Activated CD8-positive, alpha-beta memory T cell treated with anti-CD3 and anti-CD28 coated beads, Interleukin-2, amount 50 U/mL, for 4 hours (primary cell): ENCODE measurements around the gene CREB5.
"Not testable (repeated sequence)": the region's sequence is repeated elsewhere in the genome, so short reads cannot be mapped to it uniquely, and the experiment has no call there.

Source experiments
- DNase-seq: peaks from one replicate; pipeline ENCODE4 v3.0.0-alpha.2; 2020

The CREB5 gene

DNA sequence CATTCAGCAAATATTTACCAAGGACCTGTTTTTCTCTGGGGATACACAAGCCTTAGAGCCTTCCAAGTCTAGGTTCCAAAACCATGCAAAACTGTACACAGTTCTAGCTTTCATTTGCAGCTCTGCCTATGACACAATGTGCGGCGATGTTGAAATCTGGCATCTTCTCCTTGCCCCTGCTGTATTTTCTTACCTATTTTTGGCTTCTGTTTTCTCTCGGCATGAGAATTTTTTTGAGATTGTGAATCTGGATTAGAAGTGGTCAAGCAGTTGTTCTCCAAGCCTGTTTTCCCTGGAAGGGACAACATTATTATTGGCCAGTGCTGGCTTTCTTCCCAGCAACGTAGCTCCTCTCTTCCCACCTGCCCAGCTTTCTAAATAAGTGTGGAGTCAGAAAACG lies 176.3 kb downstream of the CREB5 start:
- DNase-seq: no peak

DNA sequence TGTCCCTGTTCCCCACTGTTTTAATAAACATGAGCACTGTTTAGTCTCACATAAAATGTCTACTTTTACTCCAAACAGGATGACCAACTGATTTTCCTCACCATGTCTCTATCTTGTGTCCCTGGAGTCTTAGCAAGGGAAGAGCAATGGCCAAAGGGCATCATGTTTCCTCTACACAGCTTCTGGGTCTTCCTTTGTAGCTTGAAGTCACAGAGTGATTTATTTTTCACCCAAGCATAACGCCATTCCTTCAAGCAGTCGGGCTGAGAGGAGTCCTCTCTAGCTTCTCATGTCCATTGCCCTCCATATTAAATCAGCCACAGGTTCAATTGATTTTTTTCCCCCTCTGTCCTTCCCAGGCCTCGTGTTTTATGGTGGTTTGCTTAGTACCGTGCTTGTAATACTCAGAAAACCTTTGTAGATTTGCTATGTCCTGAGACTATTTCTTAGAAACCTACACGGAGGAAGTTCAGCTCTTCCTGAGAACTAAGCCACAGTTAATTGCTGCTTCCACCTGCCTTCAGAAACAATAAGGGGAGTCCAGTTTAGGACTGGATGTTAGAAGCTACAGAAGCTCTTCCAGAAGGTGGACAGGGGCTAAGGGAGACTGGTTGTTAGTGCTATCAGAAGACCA lies 178.8 kb downstream of the CREB5 start:
- no peak for DNase-seq

DNA sequence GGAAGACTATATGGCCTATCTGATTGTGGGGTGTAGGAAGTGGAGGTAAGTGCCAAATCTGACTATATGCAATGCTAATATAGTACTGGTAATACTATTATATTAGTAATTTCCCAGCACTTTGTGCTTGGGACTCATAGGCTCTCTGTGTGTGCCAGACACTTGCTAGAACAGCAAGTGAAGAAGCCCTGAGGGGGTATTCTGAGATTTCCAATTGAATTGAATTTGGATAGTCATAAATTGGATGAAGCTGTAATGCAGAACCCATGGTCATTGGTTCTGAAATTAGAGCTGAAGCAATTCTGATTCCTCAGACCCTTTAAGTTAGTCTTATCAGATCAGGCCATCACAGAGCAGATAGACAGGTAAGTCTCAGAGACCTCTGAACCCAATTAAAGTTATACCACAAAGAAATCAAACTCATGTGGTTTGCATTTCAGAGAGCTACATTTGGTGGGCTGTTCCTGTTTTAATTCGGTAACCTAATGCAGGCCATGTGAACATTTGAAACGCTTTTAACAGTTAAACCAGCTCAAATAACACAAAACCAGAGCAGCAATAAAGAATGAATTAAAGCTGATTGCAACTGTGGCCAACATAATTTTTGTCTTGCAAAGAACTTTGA lies 179.5 kb downstream of the CREB5 start:
- DNase-seq: no peak

DNA sequence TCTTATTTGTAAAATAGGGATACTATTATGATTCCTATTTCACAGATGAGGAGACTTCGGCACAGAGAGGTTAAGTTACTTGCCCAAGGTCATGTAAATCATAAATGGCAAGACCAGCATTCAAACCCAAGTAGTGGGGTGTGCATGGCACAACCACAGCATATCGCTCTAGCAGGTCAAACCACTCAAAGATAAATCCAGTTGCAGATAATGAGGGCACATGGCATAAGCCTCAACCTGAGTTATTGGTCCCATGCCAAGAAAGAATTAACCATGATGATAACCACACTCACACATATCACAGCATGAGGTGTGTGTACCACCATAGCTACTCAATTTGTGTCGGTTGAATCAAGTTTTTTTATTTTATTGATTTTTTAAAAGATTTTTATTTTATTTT lies 180.5 kb downstream of the CREB5 start:
- no peak for DNase-seq

DNA sequence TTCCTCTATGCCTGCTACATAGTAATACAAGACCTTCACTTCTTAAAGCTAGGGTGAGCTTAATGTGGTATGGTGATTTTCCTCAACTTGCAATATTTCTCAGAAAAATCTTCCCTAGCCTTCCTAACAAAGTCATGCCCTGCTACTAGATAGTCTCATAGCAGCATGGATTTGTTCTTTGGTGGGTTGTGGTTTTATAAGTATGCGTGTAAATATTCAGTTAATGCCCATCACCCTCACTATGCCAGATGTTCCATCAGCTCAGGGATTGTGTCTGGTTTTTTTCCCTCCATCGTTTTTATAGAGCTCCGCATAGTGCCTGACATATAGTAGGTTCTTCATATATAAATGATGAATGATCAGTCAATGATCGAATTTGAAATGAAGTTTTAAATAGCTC lies 182.8 kb downstream of the CREB5 start:
- DNase-seq: no peak

DNA sequence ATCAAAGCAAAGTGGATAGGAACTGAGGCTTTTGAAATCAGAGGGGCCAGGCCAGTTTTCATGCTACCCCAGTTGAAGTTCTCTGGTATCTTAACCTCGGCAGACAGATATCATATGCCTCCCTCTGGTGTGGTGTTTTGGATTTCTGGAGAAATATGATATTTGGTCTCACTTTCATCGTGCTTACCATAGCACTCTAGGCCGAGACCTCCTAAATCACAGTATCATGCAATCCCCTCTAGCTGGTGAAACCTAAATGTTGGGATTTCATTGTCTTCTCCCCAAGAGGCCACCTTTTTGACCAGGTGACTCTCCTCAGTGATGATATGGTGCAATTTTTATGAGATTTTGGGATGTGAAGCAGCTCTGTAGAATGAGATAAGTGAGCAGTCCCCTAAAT lies 183.5 kb downstream of the CREB5 start:
- DNase-seq: no peak

DNA sequence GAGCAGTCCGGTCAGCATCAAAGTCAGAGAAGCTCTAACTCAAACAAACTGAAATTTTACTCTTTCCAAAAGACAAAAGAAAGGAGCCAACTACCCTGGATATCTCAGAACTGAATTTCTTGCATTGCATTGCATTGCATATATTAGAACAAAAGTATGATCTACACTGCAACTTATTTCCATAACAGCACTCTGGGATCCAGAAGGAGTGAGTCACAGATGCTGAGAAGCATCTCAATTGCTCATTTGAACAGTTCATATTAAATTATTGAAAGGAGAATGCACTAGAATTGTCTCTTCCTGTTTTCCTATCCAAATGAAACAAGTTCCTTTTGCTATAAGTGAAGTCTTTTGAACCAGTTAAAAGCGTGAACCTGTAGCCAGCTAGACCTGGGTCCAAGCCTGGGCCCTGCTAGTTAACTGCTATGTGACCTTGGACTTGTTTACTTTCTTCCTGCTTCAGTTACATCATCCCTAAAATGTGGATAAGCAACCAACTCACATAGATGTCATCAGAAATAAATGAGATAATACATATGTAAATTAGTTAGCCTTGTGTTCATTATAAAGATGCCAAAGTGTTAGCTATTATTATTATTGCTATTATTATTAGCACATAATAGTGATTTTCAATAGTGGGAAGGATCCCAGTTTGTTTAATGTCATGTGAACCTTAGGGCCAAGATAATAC lies 184.1 kb downstream of the CREB5 start:
- DNase-seq: no peak

DNA sequence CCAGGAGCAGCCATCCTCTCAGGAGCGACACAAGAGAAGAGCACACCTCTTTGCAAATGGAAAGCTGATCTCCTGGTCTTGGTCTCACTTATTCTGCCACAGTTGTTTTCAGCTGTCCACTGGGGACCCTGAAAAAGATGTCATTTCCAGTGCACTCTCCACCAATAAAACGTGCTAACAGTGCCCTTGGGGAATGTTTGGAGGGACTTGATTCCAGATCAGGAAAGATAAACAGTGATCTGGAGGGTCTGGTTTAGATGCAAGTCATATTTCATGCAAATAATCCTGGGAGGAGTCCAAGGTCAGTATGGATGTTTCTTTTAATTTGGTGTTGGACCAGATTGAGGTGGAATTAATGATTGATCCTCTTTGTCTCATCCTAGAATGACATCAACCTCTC lies 185.0 kb downstream of the CREB5 start:
- no peak for DNase-seq

DNA sequence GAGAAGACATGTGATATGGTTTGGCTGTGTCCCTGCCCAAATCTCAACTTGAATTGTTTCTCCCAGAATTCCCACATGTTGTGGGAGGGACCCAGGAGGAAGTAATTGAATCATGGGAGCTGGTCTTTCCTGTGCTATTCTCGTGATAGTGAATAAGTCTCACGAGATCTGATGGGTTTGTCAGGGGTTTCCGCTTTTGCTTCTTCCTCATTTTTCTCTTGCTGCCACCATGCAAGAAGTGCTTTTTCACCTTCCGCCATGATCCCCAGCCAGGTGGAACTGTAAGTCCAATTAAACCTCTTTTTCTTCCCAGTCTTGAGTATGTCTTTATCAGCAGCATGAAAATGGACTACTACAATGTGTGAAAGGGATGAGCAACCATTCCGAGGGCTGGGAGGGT lies 185.7 kb downstream of the CREB5 start:
- DNase-seq: not testable (repeated sequence)

DNA sequence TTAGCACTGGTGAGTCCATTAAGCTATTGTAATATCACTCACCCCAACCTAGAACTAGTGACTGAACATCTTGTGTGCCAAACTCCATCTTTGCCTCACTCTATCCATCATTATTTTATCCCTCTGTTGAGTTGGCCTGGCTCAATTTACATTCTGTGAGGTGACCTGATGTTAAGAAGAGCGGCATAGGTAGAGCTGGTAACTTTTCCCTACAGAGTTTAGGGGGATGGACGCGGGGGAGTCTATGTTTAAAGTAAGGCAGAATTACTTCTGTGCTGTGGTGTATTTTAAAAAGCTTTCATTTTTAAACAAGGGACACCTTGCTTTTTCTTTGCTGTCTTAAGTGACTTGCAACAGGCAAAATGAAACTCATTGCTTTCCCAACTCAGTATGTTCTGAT lies 186.3 kb downstream of the CREB5 start:
- DNase-seq: no peak

DNA sequence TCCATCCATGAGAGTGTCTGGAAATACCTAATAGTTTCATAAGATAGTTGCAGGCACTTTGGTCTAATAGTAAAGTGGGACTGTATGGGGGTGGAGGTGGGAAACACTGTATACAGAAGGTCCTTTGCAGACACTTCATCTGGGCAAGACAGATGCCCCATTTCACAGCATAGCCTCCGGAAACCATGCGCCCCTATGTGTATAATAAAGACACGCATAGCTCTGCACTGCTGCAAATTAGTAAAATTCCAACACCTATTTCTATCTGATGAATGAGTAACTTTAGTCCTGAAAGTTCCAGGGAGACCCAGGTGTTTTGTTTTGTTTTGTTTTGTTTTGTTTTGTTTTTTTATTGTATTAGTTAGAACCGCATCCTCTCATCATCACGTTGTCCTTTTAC lies 187.1 kb downstream of the CREB5 start:
- DNase-seq: no peak

DNA sequence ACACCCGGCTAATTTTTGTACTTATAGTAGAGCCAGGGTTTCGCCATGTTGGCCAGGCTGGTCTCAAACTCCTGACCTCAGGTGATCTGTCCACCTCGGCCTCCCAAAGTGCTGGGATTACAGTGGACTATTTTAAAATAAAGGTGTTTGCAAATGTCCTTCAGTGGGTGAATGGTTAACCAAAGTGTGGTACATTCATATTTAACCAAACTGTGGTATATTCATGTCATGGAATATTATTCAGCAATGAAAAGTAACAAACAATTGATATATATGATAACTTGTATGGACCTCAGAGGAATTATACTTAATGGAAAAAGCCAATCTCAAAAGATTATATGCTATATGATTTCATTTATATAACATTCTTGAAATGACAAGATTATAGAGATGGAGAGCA lies 190.0 kb downstream of the CREB5 start:
- DNase-seq: no peak

DNA sequence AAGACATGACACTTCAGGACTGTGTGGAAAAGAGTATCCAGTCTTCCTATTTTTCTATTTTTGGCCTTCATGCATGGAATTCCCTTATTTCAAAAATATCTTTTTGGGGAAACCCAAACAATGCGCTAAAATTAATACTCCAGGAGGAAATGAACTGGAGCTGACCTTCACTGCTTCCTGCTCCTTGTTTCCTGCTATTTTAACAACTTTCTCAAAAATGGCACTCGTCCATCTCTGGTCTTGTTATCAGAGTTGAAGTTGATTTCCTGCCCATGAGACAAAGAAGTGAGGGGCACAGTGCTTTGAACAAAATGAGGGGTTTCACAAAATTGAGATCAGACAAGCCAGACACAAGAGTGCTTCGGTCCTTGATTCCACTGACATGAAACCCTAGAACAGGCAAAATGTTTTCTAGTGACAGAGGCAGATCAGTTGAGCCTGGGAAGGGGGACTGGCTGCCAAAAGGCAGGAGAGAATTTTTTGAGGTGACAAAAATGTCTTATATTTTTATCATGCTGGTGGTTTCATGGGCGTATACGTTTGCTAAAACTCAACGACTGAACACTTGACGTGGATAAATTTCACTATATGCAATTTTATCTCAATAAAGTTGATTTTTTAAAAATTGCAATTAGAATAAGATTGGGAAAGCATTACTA lies 193.2 kb downstream of the CREB5 start:
- DNase-seq: no peak

DNA sequence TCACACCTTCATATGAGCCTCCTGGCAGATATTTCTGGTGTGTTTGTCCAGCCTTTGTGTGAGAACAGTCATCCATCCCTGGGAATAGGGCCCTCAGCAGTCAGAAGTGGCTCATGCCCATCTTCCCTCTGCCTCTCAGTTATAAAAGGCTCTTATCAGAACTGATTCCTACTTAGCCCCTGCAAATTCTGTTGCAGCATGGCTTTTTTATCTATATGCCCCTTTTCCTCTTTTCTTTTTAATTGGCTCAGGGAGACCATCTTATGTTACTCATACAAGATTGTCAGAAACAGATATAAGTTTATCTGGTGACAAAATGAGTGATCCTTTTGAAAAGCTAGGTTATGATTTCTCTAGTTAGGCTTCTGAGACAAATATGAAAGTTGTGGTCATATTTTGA lies 194.1 kb downstream of the CREB5 start:
- DNase-seq: no peak

DNA sequence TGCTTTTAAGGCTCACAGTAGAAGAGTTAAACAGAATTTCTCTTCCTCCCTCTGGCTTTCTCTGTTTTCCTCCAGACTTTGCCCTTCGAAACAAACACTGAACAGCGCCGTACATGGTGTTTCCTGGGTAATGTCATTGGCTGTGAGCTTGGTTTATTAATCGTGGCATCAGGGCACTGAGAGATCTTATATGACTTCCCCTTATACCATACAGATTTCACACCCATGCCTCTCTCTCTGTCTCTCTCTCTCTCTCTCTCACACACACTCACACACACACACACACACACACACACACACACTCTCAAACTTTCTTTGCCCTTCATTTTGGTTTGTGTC lies 195.5 kb downstream of the CREB5 start:
- no peak for DNase-seq

DNA sequence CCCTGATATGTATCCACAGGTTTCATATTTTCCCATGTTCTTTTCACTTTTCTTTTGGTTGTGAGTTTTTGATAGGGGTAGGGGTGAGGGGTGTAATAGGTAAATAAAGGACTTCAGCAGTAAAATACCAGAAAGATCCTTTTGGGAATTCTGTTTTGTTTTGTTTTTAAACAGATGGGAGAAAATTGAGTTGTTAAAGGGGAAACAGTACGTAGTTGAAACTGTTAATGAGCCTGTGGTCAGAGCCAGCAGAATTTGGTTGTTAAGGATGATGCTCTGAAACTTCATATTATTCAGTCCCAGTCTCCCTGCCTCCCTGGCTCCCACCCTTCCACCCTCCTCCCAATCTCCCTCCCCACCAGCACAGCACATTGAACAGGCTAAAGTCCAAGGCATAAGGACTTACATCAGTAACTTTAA lies 195.9 kb downstream of the CREB5 start:
- no peak for DNase-seq

DNA sequence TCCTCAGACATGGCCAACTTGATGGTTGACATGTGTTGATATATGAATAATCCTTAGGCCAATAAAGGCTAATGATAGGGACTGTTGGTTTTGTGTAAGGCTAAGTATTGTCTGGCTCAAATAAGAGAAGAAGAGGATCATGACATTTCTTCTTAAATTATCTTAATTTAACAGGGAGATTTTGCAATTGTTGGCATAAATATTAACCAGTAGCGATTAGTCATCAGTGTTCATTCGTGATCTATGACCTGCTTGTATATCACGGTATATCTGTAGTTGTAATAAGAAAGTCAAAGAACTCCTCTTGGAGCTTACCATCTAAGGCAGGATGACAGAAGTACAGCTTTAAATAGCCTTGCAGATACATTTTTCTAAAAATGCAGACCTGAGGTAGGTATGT lies 196.4 kb downstream of the CREB5 start:
- no peak for DNase-seq

DNA sequence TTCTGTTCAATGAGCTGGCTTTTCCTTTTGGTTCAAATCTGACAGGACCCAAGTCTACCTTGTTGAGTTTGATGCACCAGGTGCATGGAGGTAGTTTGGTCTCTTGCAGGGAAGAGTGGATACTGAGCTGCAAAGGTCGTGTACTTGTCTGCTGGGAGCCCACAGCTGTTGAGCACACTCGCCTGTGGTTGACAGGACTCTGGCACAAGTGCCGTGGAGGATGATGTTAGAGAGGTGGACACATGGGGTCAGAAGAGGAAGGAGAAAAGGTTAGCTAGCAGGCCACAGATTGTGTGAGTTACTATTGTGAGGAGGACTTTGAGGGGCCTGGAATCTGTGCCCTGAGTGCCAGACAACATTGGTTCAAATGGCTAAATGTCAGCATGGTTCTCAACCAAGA lies 197.3 kb downstream of the CREB5 start:
- DNase-seq: no peak

DNA sequence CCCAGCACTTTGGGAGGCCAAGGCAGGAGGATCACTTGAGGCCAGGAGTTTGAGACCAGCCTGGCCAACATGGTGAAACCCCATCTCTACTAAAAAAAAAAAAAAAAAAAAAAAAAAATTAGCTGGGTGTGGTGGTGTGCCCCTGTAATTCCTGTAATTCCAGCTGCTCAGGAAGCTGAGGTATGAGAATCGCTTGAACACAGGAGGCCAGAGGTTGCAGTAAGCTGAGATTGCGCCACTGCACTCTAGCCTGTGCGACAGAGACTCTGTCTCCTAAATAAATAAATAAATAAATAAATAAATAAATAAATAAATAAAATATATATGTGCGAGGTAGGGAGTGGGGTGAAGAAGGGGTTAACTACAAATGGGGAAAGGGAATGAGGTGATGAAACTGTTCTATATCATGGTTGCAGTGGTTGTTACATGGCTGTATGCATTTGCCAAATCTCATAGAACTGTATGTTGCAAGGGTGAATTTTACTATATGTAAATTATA lies 199.1 kb downstream of the CREB5 start:
- not testable (repeated sequence) for DNase-seq

DNA sequence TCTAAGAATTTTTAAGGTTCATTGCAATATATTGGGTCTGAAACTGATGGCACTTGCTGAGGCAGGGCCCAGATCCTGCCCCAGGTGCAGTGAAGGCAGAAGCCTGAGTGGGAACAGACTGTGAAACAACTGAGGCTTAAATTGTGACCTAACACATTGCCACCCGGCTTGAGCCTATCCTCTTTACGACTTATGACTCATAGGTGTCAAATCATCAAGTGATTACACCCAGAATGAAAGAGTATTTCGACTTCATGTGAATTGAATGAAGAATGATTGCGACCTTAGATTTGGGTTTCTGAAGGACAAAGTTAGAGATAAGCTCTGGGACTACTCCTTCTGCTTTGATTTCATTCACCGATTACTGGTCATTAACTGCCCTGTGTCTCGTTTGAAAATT lies 200.9 kb downstream of the CREB5 start:
- DNase-seq: no peak

DNA sequence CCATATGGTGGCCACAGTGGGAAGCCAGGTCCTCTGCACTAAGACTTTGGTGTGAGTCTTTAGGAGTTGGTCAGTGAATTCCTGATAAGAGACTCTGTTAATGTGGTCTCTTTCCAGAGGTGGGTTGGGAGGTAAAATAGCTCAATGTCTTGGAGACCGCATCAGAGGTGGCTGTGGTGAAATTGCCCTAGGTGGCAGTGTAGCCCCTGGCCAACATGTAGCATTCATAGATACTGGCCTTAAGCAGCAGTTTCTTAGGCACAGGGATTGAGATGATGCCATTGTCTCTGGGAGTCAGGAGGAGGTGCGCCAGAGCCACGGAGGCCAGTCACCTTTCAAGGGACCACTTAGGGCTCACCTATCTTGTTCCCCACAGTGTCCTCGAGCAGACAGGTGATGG lies 202.8 kb downstream of the CREB5 start:
- no peak for DNase-seq

DNA sequence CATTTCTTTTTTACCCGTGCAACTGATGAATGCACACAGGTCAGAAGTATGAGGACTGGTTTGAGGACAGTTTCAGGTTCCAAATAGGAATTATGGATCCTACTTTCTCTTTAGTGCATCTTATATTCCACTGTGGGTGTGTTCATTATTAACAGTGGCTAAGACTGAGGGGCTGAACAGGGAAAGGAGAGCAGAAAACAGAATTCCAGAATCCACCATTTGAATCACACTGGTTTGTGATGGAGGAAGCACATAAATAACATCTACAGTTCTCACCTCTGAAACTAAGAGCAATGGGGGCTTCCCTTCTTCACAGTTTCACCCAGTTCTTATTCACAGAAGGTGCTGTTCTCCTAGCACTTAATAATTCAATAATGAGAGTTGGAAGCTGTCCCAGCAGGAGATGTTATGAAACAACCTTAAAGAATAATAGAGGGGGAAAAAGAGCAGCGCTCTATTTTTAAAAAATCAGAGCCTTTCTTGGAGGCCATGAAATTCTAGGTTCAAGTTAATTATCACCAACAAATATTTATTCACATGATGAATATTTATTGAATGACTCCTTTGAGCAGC lies 205.1 kb downstream of the CREB5 start:
- DNase-seq: no peak

DNA sequence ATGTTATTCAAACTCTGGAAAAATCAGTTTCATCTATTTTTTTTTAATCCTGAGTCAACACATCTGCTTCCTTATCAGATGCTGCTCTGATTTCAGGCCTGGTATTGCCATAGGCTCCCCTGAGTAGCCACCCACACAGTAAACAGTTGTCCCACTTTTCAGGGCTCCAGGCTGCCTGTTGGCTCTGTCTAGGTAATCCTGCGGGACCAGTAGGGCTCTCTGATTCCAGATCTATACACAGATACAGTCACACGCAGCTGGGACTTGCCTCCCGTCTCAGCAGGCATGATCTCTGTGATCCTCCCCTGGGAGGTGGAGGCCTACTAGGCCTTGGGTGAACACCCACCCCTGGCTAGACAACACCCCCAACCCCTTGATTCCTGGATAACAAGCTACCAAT lies 206.1 kb downstream of the CREB5 start:
- no peak for DNase-seq

DNA sequence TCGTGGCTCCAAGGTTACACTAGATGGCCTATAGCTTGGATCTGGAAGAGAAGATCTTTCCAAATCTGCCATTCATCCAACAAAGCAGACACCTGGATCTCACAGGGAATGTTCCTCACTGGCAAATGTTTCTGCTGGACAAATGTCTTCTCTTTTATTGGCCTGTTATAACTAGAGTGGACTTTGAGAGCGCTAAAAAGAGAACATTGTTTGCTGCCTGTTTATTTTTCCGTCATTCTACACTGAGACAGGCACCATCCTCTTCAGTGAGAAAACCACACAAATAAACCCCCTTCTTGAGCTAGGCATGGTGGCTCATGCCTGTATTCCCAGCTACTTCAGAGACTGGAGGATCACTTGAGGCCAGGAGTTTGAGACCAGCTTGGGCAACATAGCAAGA lies 206.9 kb downstream of the CREB5 start:
- no peak for DNase-seq
